AG08395 (cell line): ENCODE measurements around the gene ELAPOR1.

Experiments used
- DNase-seq: peaks from one replicate; pipeline ENCODE4 v3.0.0; 2012; ENCODE audit warnings: mixed read lengths, low spot score

Gene ELAPOR1

GRCh38 chr1:109113590-109114341 lies at the start of gene ELAPOR1:
Gene ELAPOR1 (plus strand): TSS chr1:109114115. CDS start chr1:109114184, 69 bp downstream.
- no peak for DNase-seq

- no peak for DNase-seq
These were observed 48.8 kb upstream of the ELAPOR1 start for GRCh38 chr1:109065137-109065536.

- DNase-seq = no peak
These were observed 46.0 kb upstream of the ELAPOR1 start for GRCh38 chr1:109067883-109068282.

- DNase-seq = no peak
These were observed 44.6 kb upstream of the ELAPOR1 start for GRCh38 chr1:109069294-109069693.

GRCh38 chr1:109075531-109076490 lies 38.1 kb upstream of the ELAPOR1 start, which contains the start of gene TAF13:
Gene TAF13 (minus strand): TSS chr1:109076003. CDS start chr1:109075947, 56 bp downstream.
- DNase-seq = peak; percentile 95

GRCh38 chr1:109078317-109078716 lies 35.6 kb upstream of the ELAPOR1 start:
- DNase-seq = no peak

GRCh38 chr1:109079240-109079622 lies 34.7 kb upstream of the ELAPOR1 start:
- no peak for DNase-seq

- no peak for DNase-seq
These were observed 33.4 kb upstream of the ELAPOR1 start for GRCh38 chr1:109080441-109081082.

GRCh38 chr1:109083501-109083900 lies 30.4 kb upstream of the ELAPOR1 start:
- no peak for DNase-seq

- DNase-seq = no peak
These were observed 30.0 kb upstream of the ELAPOR1 start for GRCh38 chr1:109083923-109084322.

- no peak for DNase-seq
These were observed 29.1 kb upstream of the ELAPOR1 start for GRCh38 chr1:109084563-109085517.

GRCh38 chr1:109089242-109090015 lies 24.5 kb upstream of the ELAPOR1 start:
- no peak for DNase-seq

GRCh38 chr1:109090196-109091077 lies 23.5 kb upstream of the ELAPOR1 start, which contains the start of gene TMEM167B:
Gene TMEM167B (plus strand): TSS chr1:109090764. CDS start chr1:109090873, 109 bp downstream.
- peak; percentile 87 for DNase-seq

- DNase-seq = peak; percentile 50
These were observed 22.7 kb upstream of the ELAPOR1 start for GRCh38 chr1:109091078-109091838.

GRCh38 chr1:109091839-109092193 lies 22.1 kb upstream of the ELAPOR1 start:
- DNase-seq = no peak

GRCh38 chr1:109094377-109094803 lies 19.5 kb upstream of the ELAPOR1 start:
- DNase-seq = no peak

- DNase-seq = no peak
These were observed 19.0 kb upstream of the ELAPOR1 start for GRCh38 chr1:109094871-109095270.

GRCh38 chr1:109095631-109096030 lies 18.3 kb upstream of the ELAPOR1 start:
- no peak for DNase-seq
